Caco-2 (cell line): ENCODE data around the gene DOK1. TPM values are rescaled to one million over a fixed set of nuclear protein-coding genes. Genes with fewer than 3 reads are reported as not detected.

Experiments used
- BruUV-seq: library from RNA; stranded (reverse); fragments of 400-500 nt; replicated peaks from 2 replicates; lab custom pipeline; 2021; lab: Mats Ljungman, UMichigan
- CTCF ChIA-PET: fragments of 300-600 bp; sonication (Branson Sonifier 250); formaldehyde crosslinking; loops from one replicate; lab custom pipeline; 2022; ENCODE audit warnings: antibody characterized with exemption; lab: Charles Lee
- POLR2A ChIA-PET: fragments of 300-600 bp; sonication (Branson Sonifier 250); formaldehyde crosslinking; loops from one replicate; lab custom pipeline; 2022; ENCODE audit warnings: antibody characterized with exemption; lab: Charles Lee
- DNase-seq, 2 experiments: peaks; one replicate each; pipeline versions ENCODE4 v3.0.0 to v3.0.0-alpha.2; 2020 to 2022
- H3K27me3 ChIP-seq: replicated peaks from 2 replicates; pipeline ENCODE4 v1.6.0; 2011; ENCODE audit warnings: low read length; ENCODE audit not compliant: control insufficient read depth, insufficient read depth
- H3K36me3 ChIP-seq: 2 replicates; pipeline ENCODE4 v1.5.1; 2011; ENCODE audit warnings: low read length; ENCODE audit not compliant: control insufficient read depth, insufficient read depth
- H3K4me1 ChIP-seq: fragments of 250-450 bp; sonication (Bioruptor Pico); 2 replicates; pipeline ENCODE4 v1.5.1; 2020; ENCODE audit warnings: mild to moderate bottlenecking
- H3K4me3 ChIP-seq: 2 replicates; pipeline ENCODE4 v1.5.1; 2011; ENCODE audit warnings: low read depth, mild to moderate bottlenecking, control low read depth, low read length
- H3K9me3 ChIP-seq: fragments of 250-450 bp; sonication (Bioruptor Pico); 2 replicates; pipeline ENCODE4 v1.5.1; 2020; ENCODE audit warnings: mild to moderate bottlenecking, moderate library complexity
- H3K27ac Mint-ChIP-seq: one replicate; pipeline ENCODE4 v1.8.0; 2022; ENCODE audit warnings: mixed read lengths; ENCODE audit not compliant: unreplicated experiment
- H3K27me3 Mint-ChIP-seq: one replicate; pipeline ENCODE4 v1.8.0; 2022; ENCODE audit warnings: mixed read lengths; ENCODE audit not compliant: insufficient read depth, unreplicated experiment
- H3K36me3 Mint-ChIP-seq: one replicate; pipeline ENCODE4 v1.8.0; 2022; ENCODE audit warnings: mild to moderate bottlenecking, mixed read lengths; ENCODE audit not compliant: insufficient read depth, unreplicated experiment
- H3K4me1 Mint-ChIP-seq: one replicate; pipeline ENCODE4 v1.8.0; 2022; ENCODE audit warnings: low read depth, mixed read lengths; ENCODE audit not compliant: unreplicated experiment
- H3K4me3 Mint-ChIP-seq: one replicate; pipeline ENCODE4 v1.8.0; 2022; ENCODE audit warnings: mild to moderate bottlenecking, moderate library complexity, mixed read lengths; ENCODE audit not compliant: unreplicated experiment
- H3K9me3 Mint-ChIP-seq: one replicate; pipeline ENCODE4 v1.8.0; 2022; ENCODE audit warnings: mixed read lengths; ENCODE audit not compliant: unreplicated experiment
- CTCF ChIP-seq, 2 experiments: fragments of 200-600 bp in 1 of 2; IDR thresholded peaks; 1 replicate in 1 of 2; 2 replicates in 1 of 2; pipeline versions ENCODE4 v1.5.1 to v1.8.0; 2011 to 2022; ENCODE audit warnings: antibody characterized with exemption in 1 of 2, control low read depth in 1 of 2, inconsistent platforms in 1 of 2, low read depth in 1 of 2, low read length in 1 of 2, mild to moderate bottlenecking in 1 of 2, moderate library complexity in 1 of 2; ENCODE audit not compliant: insufficient read depth in 1 of 2, severe bottlenecking in 1 of 2, unreplicated experiment in 1 of 2
- intact Hi-C: fragments of 100-400 bp; cut with micrococcal nuclease; formaldehyde crosslinking; loops from one replicate; pipeline ENCODE4 v1.10.0; 2022; ENCODE audit not compliant: unreplicated experiment
- total RNA-seq: library from RNA; stranded (reverse); gene quantifications from 2 replicates; pipeline ENCODE4 v1.2.3, GENCODE V29; 2022

Gene DOK1
- total RNA-seq, 1 experiment from 2014 or later, result 5.1 TPM

- no peak for DNase-seq
- no peak for TF ChIP-seq CTCF (IDR thresholded peaks at IDR 0.05; ENCODE audit: insufficient read depth in 1 of 2, low read depth in 1 of 2, low read length in 1 of 2, severe bottlenecking in 1 of 2, unreplicated experiment in 1 of 2)
- ChIA-PET POLR2A (interaction anchor here (0.6 kb wide), 1 partner anchor 15 kb away, joined by 4 read pairs; no protein-coding TSS in a partner anchor), CTCF (no interaction called here)
- intact Hi-C loops, result no loop called here
- H3K27ac Mint-ChIP-seq, result peak overlapping the region; percentile 94
- H3K4me3 ChIP-seq, result peak overlapping the region; percentile 74
- H3K9me3 Mint-ChIP-seq, result no peaks in the 10 kb centered on the region
- H3K4me1 ChIP-seq, result peaks cover 22% of the 10 kb centered on the region
- H3K36me3 ChIP-seq, result no peaks in the 10 kb centered on the region
- H3K36me3 Mint-ChIP-seq, result peaks cover 8% of the 10 kb centered on the region
- H3K9me3 ChIP-seq, result no peaks in the 10 kb centered on the region
- H3K4me3 Mint-ChIP-seq, result peak overlapping the region; percentile 87
- H3K4me1 Mint-ChIP-seq, result peaks cover 13% of the 10 kb centered on the region
- no peaks in the 10 kb centered on the region for H3K27me3 ChIP-seq
- no peaks in the 10 kb centered on the region for H3K27me3 Mint-ChIP-seq
- BruUV-seq, result no TSS peak
These were observed 4.3 kb upstream of the DOK1 start for GRCh38 chr2:74550231-74550630.

GRCh38 chr2:74551530-74551929, 3.0 kb upstream of the DOK1 start:
- TF ChIP-seq CTCF (IDR thresholded peaks at IDR 0.05; ENCODE audit: insufficient read depth in 1 of 2, low read depth in 1 of 2, low read length in 1 of 2, severe bottlenecking in 1 of 2, unreplicated experiment in 1 of 2), result no peak

GRCh38 chr2:74551942-74552913, 2.3 kb upstream of the DOK1 start:
- H3K9me3 Mint-ChIP-seq, result no peaks in the 10 kb centered on the region
- Histone ChIP-seq H3K4me1 (peaks cover 22% of the 10 kb centered on the region), H3K9me3 (no peaks in the 10 kb centered on the region), H3K4me3 (no peak overlapping the region), H3K36me3 (no peaks in the 10 kb centered on the region; the same call in 1 of the 2 replicates), H3K27me3 (no peaks in the 10 kb centered on the region)
- TF ChIP-seq CTCF (IDR thresholded peaks at IDR 0.05; ENCODE audit: insufficient read depth in 1 of 2, low read depth in 1 of 2, low read length in 1 of 2, severe bottlenecking in 1 of 2, unreplicated experiment in 1 of 2), result no peak
- DNase-seq, result no peak
- no TSS peak for BruUV-seq
- H3K27me3 Mint-ChIP-seq, result no peaks in the 10 kb centered on the region
- ChIA-PET CTCF (no interaction called here), POLR2A (no interaction called here)
- intact Hi-C loops, result no loop called here
- H3K4me3 Mint-ChIP-seq, result no peak overlapping the region
- no peak overlapping the region for H3K27ac Mint-ChIP-seq
- peaks cover 13% of the 10 kb centered on the region for H3K4me1 Mint-ChIP-seq
- peaks cover 8% of the 10 kb centered on the region for H3K36me3 Mint-ChIP-seq

More at GRCh38 chr2:74551530-74551929, 3.0 kb upstream of the DOK1 start:
- H3K36me3 ChIP-seq, result no peaks in the 10 kb centered on the region; the same call in 1 of the 2 replicates
- no peaks in the 10 kb centered on the region for H3K9me3 ChIP-seq
- no TSS peak for BruUV-seq
- Mint-ChIP-seq H3K4me3 (no peak overlapping the region), H3K4me1 (peaks cover 13% of the 10 kb centered on the region), H3K9me3 (no peaks in the 10 kb centered on the region), H3K27ac (no peak overlapping the region), H3K27me3 (no peaks in the 10 kb centered on the region), H3K36me3 (peaks cover 8% of the 10 kb centered on the region)
- no peaks in the 10 kb centered on the region for H3K27me3 ChIP-seq
- ChIA-PET POLR2A (no interaction called here), CTCF (no interaction called here)
- intact Hi-C loops, result no loop called here
- H3K4me3 ChIP-seq, result no peak overlapping the region
- no peak for DNase-seq
- peaks cover 22% of the 10 kb centered on the region for H3K4me1 ChIP-seq
